LNCaP clone FGC (cell line): ENCODE data around the gene SLF2.
A peak's percentile ranks its signal among the peaks of the same experiment; 100 is the strongest.

ENCODE experiments used
- DNase-seq: peaks from one replicate; pipeline ENCODE4 v3.0.0-alpha.2; 2011; ENCODE audit warnings: low read depth
- H3K4me3 ChIP-seq: 2 replicates; pipeline ENCODE4 v1.5.1; 2011; ENCODE audit warnings: mild to moderate bottlenecking, low read depth, low read length, control low read depth
- CTCF ChIP-seq: IDR thresholded peaks from 2 replicates; pipeline ENCODE4 v1.5.1; 2012; ENCODE audit warnings: mild to moderate bottlenecking; ENCODE audit not compliant: control insufficient read depth, insufficient read depth; ENCODE audit errors: extremely low read depth

SLF2 gene

GRCh38 chr10:100998991-100999741, 86.4 kb downstream of the SLF2 start:
- no peak for DNase-seq
- peak; percentile 68 for TF ChIP-seq CTCF
- H3K4me3 ChIP-seq = peak overlapping the region; percentile 62

- no peak for TF ChIP-seq CTCF
- H3K4me3 ChIP-seq = peak within 1 kb of the TSS; percentile 62
- DNase-seq = no peak
Measured at GRCh38 chr10:100999742-101000126, 87.0 kb downstream of the SLF2 start, which contains the start of gene LZTS2. LZTS2 (plus strand) TSS chr10:100999808; CDS start chr10:101002539, 2,731 bp downstream.

GRCh38 chr10:101000127-101000914, 87.6 kb downstream of the SLF2 start:
- DNase-seq = no peak
- no peak for TF ChIP-seq CTCF
- H3K4me3 ChIP-seq = peak overlapping the region; percentile 55

- H3K4me3 ChIP-seq = peak overlapping the region; percentile 55
- DNase-seq = no peak
- TF ChIP-seq CTCF = no peak
Measured at GRCh38 chr10:101000915-101001658, 88.3 kb downstream of the SLF2 start.

GRCh38 chr10:101001659-101002035, 88.9 kb downstream of the SLF2 start:
- no peak for TF ChIP-seq CTCF
- no peak overlapping the region for H3K4me3 ChIP-seq
- DNase-seq = no peak

- no peak overlapping the region for H3K4me3 ChIP-seq
- no peak for DNase-seq
- no peak for TF ChIP-seq CTCF
Measured at GRCh38 chr10:101002456-101002855, 89.7 kb downstream of the SLF2 start.
